ENCODE results near the gene DGKG. TPM values are rescaled to one million over a fixed set of nuclear protein-coding genes. Genes with fewer than 3 reads are reported as not detected.

DGKG gene
- total RNA-seq, 1 donor from 2014 or later = 0.04 TPM

GRCh38 chr3:186254676-186255650, 107.1 kb downstream of the DGKG start:
- Mint-ChIP-seq H3K4me1 (peaks cover 13% of the 10 kb centered on the region), H3K27ac (no peak overlapping the region)

GRCh38 chr3:186251948-186252619, 110.0 kb downstream of the DGKG start:
- DNase-seq (ENCODE audit: low spot score in 2 of 2, unreplicated experiment in 2 of 2) = no peak
- Mint-ChIP-seq H3K9me3 (no peaks in the 10 kb centered on the region), H3K36me3 (no peaks in the 10 kb centered on the region), H3K27me3 (ENCODE audit: low read depth) (peaks cover 50% of the 10 kb centered on the region), H3K4me1 (peaks cover 2% of the 10 kb centered on the region), H3K4me3 (no peak overlapping the region), H3K27ac (no peak overlapping the region)
- no peak for TF ChIP-seq CTCF (IDR thresholded peaks at IDR 0.05; ENCODE audit: unreplicated experiment)

More at GRCh38 chr3:186254676-186255650, 107.1 kb downstream of the DGKG start:
- Mint-ChIP-seq H3K4me3 (no peak overlapping the region), H3K9me3 (no peaks in the 10 kb centered on the region), H3K36me3 (no peaks in the 10 kb centered on the region), H3K27me3 (ENCODE audit: low read depth) (peaks cover 39% of the 10 kb centered on the region)
- no peak for DNase-seq (ENCODE audit: low spot score in 2 of 2, unreplicated experiment in 2 of 2)
- no peak for TF ChIP-seq CTCF (IDR thresholded peaks at IDR 0.05; ENCODE audit: unreplicated experiment)

- Mint-ChIP-seq H3K9me3 (no peaks in the 10 kb centered on the region), H3K27me3 (ENCODE audit: low read depth) (peaks cover 40% of the 10 kb centered on the region), H3K36me3 (no peaks in the 10 kb centered on the region), H3K4me3 (no peak overlapping the region), H3K27ac (no peak overlapping the region), H3K4me1 (no peaks in the 10 kb centered on the region)
- DNase-seq (ENCODE audit: low spot score in 2 of 2, unreplicated experiment in 2 of 2) = no peak
- no peak for TF ChIP-seq CTCF (IDR thresholded peaks at IDR 0.05; ENCODE audit: unreplicated experiment)
These were observed 113.2 kb downstream of the DGKG start for GRCh38 chr3:186248850-186249249.

- no peak overlapping the region for H3K27ac Mint-ChIP-seq
These were observed 113.9 kb downstream of the DGKG start for GRCh38 chr3:186247821-186248814.

More at GRCh38 chr3:186247821-186248814, 113.9 kb downstream of the DGKG start:
- Mint-ChIP-seq H3K4me3 (no peak overlapping the region), H3K9me3 (no peaks in the 10 kb centered on the region), H3K27me3 (ENCODE audit: low read depth) (peaks cover 36% of the 10 kb centered on the region), H3K4me1 (no peaks in the 10 kb centered on the region), H3K36me3 (no peaks in the 10 kb centered on the region)
- TF ChIP-seq CTCF (IDR thresholded peaks at IDR 0.05; ENCODE audit: unreplicated experiment) = no peak
- DNase-seq (ENCODE audit: low spot score in 2 of 2, unreplicated experiment in 2 of 2) = no peak
